HG02973 (cell line): ENCODE data around the gene CRYBG1.
"Not testable (repeated sequence)": the region's sequence is repeated elsewhere in the genome, so short reads cannot be mapped to it uniquely, and the experiment has no call there.

Source experiments
- ATAC-seq: cut with Tn5 transposase; IDR thresholded peaks from one replicate; pipeline ENCODE4 v1.9.1; 2021; ENCODE audit warnings: moderate library complexity; ENCODE audit not compliant: unreplicated experiment

CRYBG1 gene

GRCh38 chr6:106373502-106374239 is 13.2 kb downstream of the CRYBG1 start:
- no peak for ATAC-seq

- no peak for ATAC-seq
Observed at GRCh38 chr6:106377061-106377540, 16.6 kb downstream of the CRYBG1 start.

GRCh38 chr6:106379951-106380350 is 19.4 kb downstream of the CRYBG1 start:
- no peak for ATAC-seq

GRCh38 chr6:106380407-106380806 is 19.9 kb downstream of the CRYBG1 start:
- no peak for ATAC-seq

GRCh38 chr6:106381223-106381622 is 20.7 kb downstream of the CRYBG1 start:
- ATAC-seq: no peak

- ATAC-seq: no peak
Observed at GRCh38 chr6:106381881-106382280, 21.4 kb downstream of the CRYBG1 start.

GRCh38 chr6:106383573-106383972 is 23.1 kb downstream of the CRYBG1 start:
- no peak for ATAC-seq

GRCh38 chr6:106385530-106385929 is 25.0 kb downstream of the CRYBG1 start:
- no peak for ATAC-seq

- ATAC-seq: no peak
Observed at GRCh38 chr6:106387875-106388274, 27.4 kb downstream of the CRYBG1 start.

- no peak for ATAC-seq
Observed at GRCh38 chr6:106390088-106390487, 29.6 kb downstream of the CRYBG1 start.

GRCh38 chr6:106396426-106397220 is 36.1 kb downstream of the CRYBG1 start:
- no peak for ATAC-seq

- ATAC-seq: no peak
Observed at GRCh38 chr6:106397431-106397830, 36.9 kb downstream of the CRYBG1 start.

- ATAC-seq: no peak
Observed at GRCh38 chr6:106398621-106399020, 38.1 kb downstream of the CRYBG1 start.

- ATAC-seq: not testable (repeated sequence)
Observed at GRCh38 chr6:106405044-106405443, 44.5 kb downstream of the CRYBG1 start.

GRCh38 chr6:106411056-106411455 is 50.5 kb downstream of the CRYBG1 start:
- ATAC-seq: no peak

GRCh38 chr6:106411643-106412200 is 51.2 kb downstream of the CRYBG1 start:
- no peak for ATAC-seq

- no peak for ATAC-seq
Observed at GRCh38 chr6:106413016-106413415, 52.5 kb downstream of the CRYBG1 start.

GRCh38 chr6:106413722-106414121 is 53.2 kb downstream of the CRYBG1 start:
- ATAC-seq: no peak

GRCh38 chr6:106415921-106416320 is 55.4 kb downstream of the CRYBG1 start:
- ATAC-seq: no peak

GRCh38 chr6:106417572-106418147 is 57.1 kb downstream of the CRYBG1 start:
- no peak for ATAC-seq

GRCh38 chr6:106419900-106420613 is 59.5 kb downstream of the CRYBG1 start:
- ATAC-seq: no peak
